Kidney epithelial cell (primary cell): ENCODE data around the gene SGSM2. TPM values are rescaled to one million over a fixed set of nuclear protein-coding genes. Genes with fewer than 3 reads are reported as not detected.

Source experiments
- DNase-seq: peaks from one replicate; pipeline ENCODE4 v3.0.0-alpha.2; 2010; ENCODE audit warnings: low read depth
- H3K27me3 ChIP-seq: 2 replicates; pipeline ENCODE4 v1.6.0; 2011; ENCODE audit warnings: low read length; ENCODE audit not compliant: control insufficient read depth, insufficient read depth
- H3K36me3 ChIP-seq: 2 replicates; pipeline ENCODE4 v1.5.1; 2011; ENCODE audit warnings: low read length; ENCODE audit not compliant: control insufficient read depth, insufficient read depth
- H3K4me3 ChIP-seq: 2 replicates; pipeline ENCODE4 v1.5.1; 2011; ENCODE audit warnings: low read depth, mild to moderate bottlenecking, control low read depth, low read length
- CTCF ChIP-seq: IDR thresholded peaks from 2 replicates; pipeline ENCODE4 v1.5.1; 2011; ENCODE audit warnings: mild to moderate bottlenecking, moderate library complexity, low read length, control low read depth, inconsistent platforms; ENCODE audit not compliant: insufficient read depth, poor library complexity, severe bottlenecking
- total RNA-seq: library from RNA; depleted of rRNA; stranded (reverse); fragments of >200 nt; gene quantifications from 2 replicates; pipeline ENCODE4 v1.2.3, GENCODE V29; 2015

Gene SGSM2
- total RNA-seq, 1 donor from 2014 or later = 24.7 TPM

GRCh38 chr17:2366747-2367494 is 29.6 kb downstream of the SGSM2 start:
- peak; percentile 12 for TF ChIP-seq CTCF
- Histone ChIP-seq H3K4me3 (no peak overlapping the region), H3K27me3 (no peaks in the 10 kb centered on the region), H3K36me3 (no peaks in the 10 kb centered on the region)
- DNase-seq = no peak

GRCh38 chr17:2368359-2368758 is 31.1 kb downstream of the SGSM2 start:
- Histone ChIP-seq H3K4me3 (no peak overlapping the region), H3K27me3 (no peaks in the 10 kb centered on the region), H3K36me3 (no peaks in the 10 kb centered on the region)
- no peak for TF ChIP-seq CTCF
- DNase-seq = no peak

GRCh38 chr17:2369039-2369438 is 31.7 kb downstream of the SGSM2 start:
- H3K36me3 ChIP-seq = no peaks in the 10 kb centered on the region
- TF ChIP-seq CTCF = no peak
- DNase-seq = no peak
- no peak overlapping the region for H3K4me3 ChIP-seq
- no peaks in the 10 kb centered on the region for H3K27me3 ChIP-seq

GRCh38 chr17:2369551-2370210 is 32.4 kb downstream of the SGSM2 start:
- Histone ChIP-seq H3K4me3 (no peak overlapping the region), H3K36me3 (no peaks in the 10 kb centered on the region), H3K27me3 (no peaks in the 10 kb centered on the region)
- DNase-seq = no peak
- peak; percentile 6 for TF ChIP-seq CTCF

- H3K36me3 ChIP-seq = no peaks in the 10 kb centered on the region
- no peaks in the 10 kb centered on the region for H3K27me3 ChIP-seq
- no peak overlapping the region for H3K4me3 ChIP-seq
- no peak for DNase-seq
- no peak for TF ChIP-seq CTCF
These were observed 32.9 kb downstream of the SGSM2 start for GRCh38 chr17:2370211-2370589.
